PC-9 (cell line): Measurements from ENCODE around the gene ANKS1B. TPM values are rescaled to one million over a fixed set of nuclear protein-coding genes. Genes with fewer than 3 reads are reported as not detected.

Experiments used
- BruUV-seq: library from RNA; stranded (reverse); fragments of 400-500 nt; replicated peaks from 2 replicates; lab custom pipeline; 2021; lab: Mats Ljungman, UMichigan
- CTCF ChIA-PET: fragments of 300-600 bp; sonication (Branson Sonifier 250); formaldehyde crosslinking; loops from one replicate; lab custom pipeline; 2022; ENCODE audit warnings: antibody characterized with exemption; lab: Charles Lee
- POLR2A ChIA-PET: fragments of 300-600 bp; sonication (Branson Sonifier 250); formaldehyde crosslinking; loops from one replicate; lab custom pipeline; 2022; ENCODE audit warnings: antibody characterized with exemption; ENCODE audit not compliant: unreplicated experiment; lab: Charles Lee
- DNase-seq, 2 experiments: peaks; one replicate each; pipeline versions ENCODE4 v3.0.0 to v3.0.0-alpha.2; 2015 to 2022; ENCODE audit warnings: mixed read lengths in 1 of 2
- H2AFZ ChIP-seq: fragments of 200-600 bp; sonication (generic); 2 replicates; pipeline ENCODE4 v1.8.1; 2017; ENCODE audit warnings: antibody characterized with exemption
- H3F3A ChIP-seq: fragments of 200-600 bp; sonication (generic); 2 replicates; pipeline ENCODE4 v1.8.1; 2017; ENCODE audit warnings: antibody characterized with exemption, mild to moderate bottlenecking, low read depth; ENCODE audit not compliant: insufficient read depth
- H3K27ac ChIP-seq: fragments of 200-600 bp; sonication (generic); 2 replicates; pipeline ENCODE4 v1.6.1; 2016; ENCODE audit warnings: mixed run types
- H3K27me3 ChIP-seq: fragments of 200-600 bp; sonication (generic); 2 replicates; pipeline ENCODE4 v1.6.1; 2016; ENCODE audit warnings: low read depth, mixed run types; ENCODE audit not compliant: insufficient read depth
- H3K36me3 ChIP-seq: fragments of 200-600 bp; sonication (generic); 2 replicates; pipeline ENCODE4 v1.6.1; 2016; ENCODE audit warnings: low read depth, mixed run types
- H3K4me1 ChIP-seq: fragments of 200-600 bp; sonication (generic); replicated peaks from 2 replicates; pipeline ENCODE4 v1.6.1; 2016; ENCODE audit warnings: mixed run types; ENCODE audit not compliant: insufficient read depth
- H3K4me2 ChIP-seq: fragments of 200-600 bp; sonication (generic); 2 replicates; pipeline ENCODE4 v1.6.1; 2017; ENCODE audit warnings: mixed run types
- H3K4me3 ChIP-seq: fragments of 200-600 bp; sonication (generic); 2 replicates; pipeline ENCODE4 v1.6.1; 2016; ENCODE audit warnings: mixed run types
- H3K79me2 ChIP-seq: fragments of 200-600 bp; sonication (generic); 2 replicates; pipeline ENCODE4 v1.6.1; 2017; ENCODE audit warnings: low read depth, mixed run types
- H3K9me2 ChIP-seq: fragments of 200-600 bp; sonication (generic); 2 replicates; pipeline ENCODE4 v1.8.1; 2017; ENCODE audit warnings: mild to moderate bottlenecking; ENCODE audit not compliant: insufficient read depth
- H3K9me3 ChIP-seq: fragments of 200-600 bp; sonication (generic); 2 replicates; pipeline ENCODE4 v1.8.1; 2016; ENCODE audit warnings: low read depth; ENCODE audit not compliant: insufficient read depth
- H4K20me1 ChIP-seq: fragments of 200-600 bp; sonication (generic); 2 replicates; pipeline ENCODE4 v1.8.1; 2017; ENCODE audit not compliant: insufficient read depth
- CTCF ChIP-seq: fragments of 200-600 bp; sonication (generic); conservative IDR thresholded peaks from 2 replicates; pipeline ENCODE4 v1.6.1; 2017; ENCODE audit warnings: mixed run types, antibody characterized with exemption, mild to moderate bottlenecking, moderate library complexity
- EZH2 ChIP-seq: fragments of 200-600 bp; sonication (generic); IDR thresholded peaks from 2 replicates; pipeline ENCODE4 v1.8.0; 2017; ENCODE audit warnings: antibody characterized with exemption, low read depth
- intact Hi-C: fragments of 100-400 bp; cut with micrococcal nuclease; formaldehyde crosslinking; loops from one replicate; pipeline ENCODE4 v1.10.0; 2022; ENCODE audit not compliant: unreplicated experiment
- total RNA-seq: library from RNA; stranded (reverse); gene quantifications from 2 replicates; pipeline ENCODE4 v1.2.3, GENCODE V29; 2021

ANKS1B gene
- total RNA-seq, 1 experiment from 2014 or later = not detected

- POLR2A ChIA-PET = interaction anchor here (0.6 kb wide), 1 partner anchor 185 kb away, joined by 3 read pairs; no protein-coding TSS in a partner anchor
- intact Hi-C loops = no loop called here
- no TSS peak for BruUV-seq
Measured at GRCh38 chr12:98799146-98799810, 1185.5 kb downstream of the ANKS1B start.

GRCh38 chr12:98797200-98797599, 1187.5 kb downstream of the ANKS1B start:
- Histone ChIP-seq H3K9me3 (no peaks in the 10 kb centered on the region), H3K27ac (no peak overlapping the region), H2AFZ (no peak overlapping the region), H3F3A (no peaks in the 10 kb centered on the region), H4K20me1 (peaks cover 2% of the 10 kb centered on the region; the same call in 1 of the 2 replicates), H3K4me2 (no peak overlapping the region), H3K4me1 (no peaks in the 10 kb centered on the region), H3K79me2 (no peaks in the 10 kb centered on the region), H3K9me2 (no peaks in the 10 kb centered on the region), H3K27me3 (peaks cover 40% of the 10 kb centered on the region), H3K36me3 (no peaks in the 10 kb centered on the region), H3K4me3 (no peak overlapping the region)
- no peak for DNase-seq
- ChIA-PET POLR2A (no interaction called here), CTCF (no interaction called here)
- intact Hi-C loops = no loop called here
- no TSS peak for BruUV-seq
- TF ChIP-seq EZH2 (no peak), CTCF (no peak)

More at GRCh38 chr12:98799146-98799810, 1185.5 kb downstream of the ANKS1B start:
- H3K27ac ChIP-seq = no peak overlapping the region
- TF ChIP-seq EZH2 = no peak
- TF ChIP-seq CTCF = no peak
- no peaks in the 10 kb centered on the region for H3K4me1 ChIP-seq
- peaks cover 33% of the 10 kb centered on the region for H3K27me3 ChIP-seq
- no peaks in the 10 kb centered on the region for H3K9me3 ChIP-seq
- H3K4me3 ChIP-seq = no peak overlapping the region
- no peaks in the 10 kb centered on the region for H3F3A ChIP-seq
- CTCF ChIA-PET = no interaction called here
- no peak overlapping the region for H3K4me2 ChIP-seq
- no peaks in the 10 kb centered on the region for H3K9me2 ChIP-seq
- no peak for DNase-seq
- no peaks in the 10 kb centered on the region for H3K36me3 ChIP-seq
- no peak overlapping the region for H2AFZ ChIP-seq
- peaks cover 2% of the 10 kb centered on the region; the same call in 1 of the 2 replicates for H4K20me1 ChIP-seq
- no peaks in the 10 kb centered on the region for H3K79me2 ChIP-seq

- H3K4me3 ChIP-seq = no peak overlapping the region
- H3K36me3 ChIP-seq = no peaks in the 10 kb centered on the region
- H3F3A ChIP-seq = no peaks in the 10 kb centered on the region
- CTCF ChIA-PET = no interaction called here
- H2AFZ ChIP-seq = no peak overlapping the region
- H3K9me3 ChIP-seq = no peaks in the 10 kb centered on the region
- H3K27ac ChIP-seq = no peak overlapping the region
- H3K4me1 ChIP-seq = no peaks in the 10 kb centered on the region
- no TSS peak for BruUV-seq
- DNase-seq = no peak
- peaks cover 2% of the 10 kb centered on the region; the same call in 1 of the 2 replicates for H4K20me1 ChIP-seq
- no peaks in the 10 kb centered on the region for H3K9me2 ChIP-seq
- no peak overlapping the region for H3K4me2 ChIP-seq
- POLR2A ChIA-PET = no interaction called here
- no peaks in the 10 kb centered on the region for H3K79me2 ChIP-seq
- intact Hi-C loops = no loop called here
- H3K27me3 ChIP-seq = peaks cover 40% of the 10 kb centered on the region
- TF ChIP-seq EZH2 (no peak), CTCF (no peak)
Measured at GRCh38 chr12:98796745-98797144, 1188.0 kb downstream of the ANKS1B start.
